Measurements from ENCODE around the gene ARHGEF28. TPM values are rescaled to one million over a fixed set of nuclear protein-coding genes. Genes with fewer than 3 reads are reported as not detected.

ARHGEF28 gene
- total and polyA plus RNA-seq, 2 of the 4 experiments (the other 2 are of a cell fraction) = 3.6 to 16.0 TPM

GRCh38 chr5:73892806-73893205 lies 266.8 kb downstream of the ARHGEF28 start:
- Histone ChIP-seq H4K8ac (ENCODE audit: low read depth in 2 of 2, low read length in 2 of 2) (0 out of 4 replicates have a peak overlapping the region, but pooled peaks of 1 of the 2 experiments have one; percentile 19), H3K14ac (replicated peaks; ENCODE audit: low read depth, low read length) (peak overlapping the region; percentile 43), H4K91ac (ENCODE audit: insufficient read depth, low read depth, low read length) (no peak overlapping the region), H2BK5ac (ENCODE audit: low read depth, low read length, poor library complexity, severe bottlenecking) (peak overlapping the region; percentile 17), H4K5ac (ENCODE audit: low read depth, low read length) (peak overlapping the region; percentile 30; the same call in 1 of the 2 replicates), H2AFZ (replicated peaks; ENCODE audit: low read length, poor library complexity) (no peak overlapping the region), H2AK5ac (ENCODE audit: low read depth, low read length) (peak overlapping the region; percentile 48; the same call in 1 of the 2 replicates), H3K4ac (ENCODE audit: low read depth, low read length) (peak overlapping the region; percentile 52; the same call in 1 of the 2 replicates), H3K27ac (ENCODE audit: insufficient read depth, low read length) (peak overlapping the region; percentile 53; the same call in 1 of the 2 replicates), H2AK9ac (replicated peaks; ENCODE audit: low read depth, low read length, poor library complexity) (no peak overlapping the region), H3K4me2 (ENCODE audit: low read depth, low read length) (peak overlapping the region; percentile 30; the same call in 1 of the 2 replicates), H3K56ac (ENCODE audit: extremely low read depth, insufficient read depth, low read length) (0 out of 2 replicates have a peak overlapping the region, but pooled peaks have one; percentile 14), H2BK15ac (ENCODE audit: low read depth, low read length) (peak overlapping the region; percentile 47; the same call in 2 of the 3 replicates), H3K9me1 (ENCODE audit: insufficient read depth, low read length) (peaks cover 17% of the 10 kb centered on the region), H3K4me3 (ENCODE audit: insufficient read depth, low read depth, low read length) (no peak overlapping the region), H3K9ac (ENCODE audit: low read depth, low read length) (peak overlapping the region; percentile 9; the same call in 1 of the 2 replicates), H3K18ac (ENCODE audit: low read depth, low read length) (peak overlapping the region; percentile 71), H3K4me1 (ENCODE audit: control insufficient read depth, insufficient read depth, low read length) (peaks cover 4% of the 10 kb centered on the region), H3K79me1 (ENCODE audit: low read depth in 1 of 2, low read length in 2 of 2) (peaks cover 0 to 6% of the 10 kb centered on the region in 2 experiments; a peak in 2 of 4 replicates), H3K27me3 (ENCODE audit: control insufficient read depth, insufficient read depth, low read length) (no peaks in the 10 kb centered on the region), H2BK120ac (ENCODE audit: low read depth, low read length) (peak overlapping the region; percentile 30), H3K36me3 (ENCODE audit: control insufficient read depth, insufficient read depth, low read length) (no peaks in the 10 kb centered on the region; the same call in 1 of the 2 replicates), H3K23ac (ENCODE audit: low read depth, low read length) (0 out of 2 replicates have a peak overlapping the region, but pooled peaks have one; percentile 46), H4K20me1 (ENCODE audit: insufficient read depth, low read length) (no peaks in the 10 kb centered on the region), H3K9me3 (ENCODE audit: control insufficient read depth, insufficient read depth, low read length) (no peaks in the 10 kb centered on the region), H2BK20ac (ENCODE audit: low read depth, low read length) (peak overlapping the region; percentile 57)
- in situ Hi-C loops (cut with MboI; ENCODE audit: low sequenced_read_pairs) = no loop called here
- POLR2A ChIA-PET (ENCODE audit: unreplicated experiment) = no interaction called here
- TF ChIP-seq MAZ (IDR thresholded peaks at IDR 0.05; ENCODE audit: borderline replicate concordance, low read depth, low read length) = no peak
- TF ChIP-seq CEBPB (IDR thresholded peaks at IDR 0.05; ENCODE audit: low read depth, low read length) = peak; percentile 94
- no peak for TF ChIP-seq ELK1 (IDR thresholded peaks at IDR 0.05; ENCODE audit: borderline replicate concordance, low read depth, low read length)
- peak; percentile 79; the same call in 1 of the 2 replicates for TF ChIP-seq FOS (IDR thresholded peaks at IDR 0.05; ENCODE audit: low read depth, low read length)
- TF ChIP-seq MXI1 (IDR thresholded peaks at IDR 0.05; ENCODE audit: borderline replicate concordance, low read depth, low read length) = no peak
- TF ChIP-seq BHLHE40 (IDR thresholded peaks at IDR 0.05; ENCODE audit: low read depth, low read length) = no peak
- dilution Hi-C loops (cut with HindIII; ENCODE audit: low sequenced_read_pairs, unreplicated experiment) = no loop called here
- intact Hi-C loops (cut with micrococcal nuclease) = loop anchor here (2.0 kb wide), 1 partner anchor 96 kb away; no protein-coding TSS in a partner anchor
- no TSS peak for BruUV-seq (replicated peaks)
- peak; percentile 88 for ATAC-seq (ENCODE audit: low read depth)
- peak; percentile 96 for DNase-seq
- CTCF ChIA-PET = interaction anchor here (1.1 to 1.3 kb wide), 2 partner anchors 9 to 756 kb away, joined by 3 read pairs; no protein-coding TSS in a partner anchor
- WGBS, 2 experiments (ENCODE audit: extremely low coverage in 2 of 2, insufficient read length in 1 of 2) = no CpG with 5 or more reads among the region's 1 CpG
